ENCODE measurements around the gene IMMP1L.

The IMMP1L gene

GRCh38 chr11:31464436-31464835, 45.0 kb downstream of the IMMP1L start:
- no peak for DNase-seq

DNA sequence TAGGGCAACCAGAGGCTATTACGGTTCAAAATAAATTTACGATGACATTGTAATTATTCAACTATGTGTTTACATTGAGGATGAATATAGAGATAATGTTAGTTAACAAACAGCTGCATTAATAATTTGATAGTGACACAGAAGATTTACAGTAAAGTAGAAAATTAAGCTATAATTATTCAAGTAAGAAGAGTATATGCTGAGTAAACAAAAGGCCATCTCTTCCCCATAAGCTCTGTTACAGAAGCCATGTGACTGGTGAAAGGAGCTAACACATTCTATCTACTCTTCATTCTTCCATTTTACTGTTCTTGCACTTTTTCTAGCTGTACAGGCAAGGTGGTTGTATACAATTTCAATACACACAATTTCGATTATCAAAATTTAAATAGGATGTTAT, 54.2 kb downstream of the IMMP1L start:
- DNase-seq, result no peak

DNA sequence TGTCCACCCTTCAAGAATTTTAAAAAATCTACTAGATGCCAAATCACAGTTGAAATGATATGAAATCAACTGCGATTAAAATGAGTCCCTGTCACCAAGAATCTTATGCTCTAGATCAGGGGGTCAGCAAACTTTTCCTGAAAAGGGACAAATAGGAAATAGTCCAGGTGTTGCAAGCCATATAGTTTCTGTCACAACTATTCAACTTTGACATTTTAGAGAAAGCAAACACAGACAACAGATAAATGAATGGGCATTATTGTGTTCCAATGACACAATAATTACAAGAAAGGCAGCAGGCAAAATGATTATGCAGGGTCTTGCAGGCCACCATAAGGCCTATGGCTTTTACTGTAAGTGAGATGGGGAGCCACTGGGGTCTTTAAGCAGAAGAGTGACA, 58.6 kb downstream of the IMMP1L start:
- no peak for DNase-seq

GRCh38 chr11:31449040-31449439, 60.4 kb downstream of the IMMP1L start:
- DNase-seq, result no peak

DNA sequence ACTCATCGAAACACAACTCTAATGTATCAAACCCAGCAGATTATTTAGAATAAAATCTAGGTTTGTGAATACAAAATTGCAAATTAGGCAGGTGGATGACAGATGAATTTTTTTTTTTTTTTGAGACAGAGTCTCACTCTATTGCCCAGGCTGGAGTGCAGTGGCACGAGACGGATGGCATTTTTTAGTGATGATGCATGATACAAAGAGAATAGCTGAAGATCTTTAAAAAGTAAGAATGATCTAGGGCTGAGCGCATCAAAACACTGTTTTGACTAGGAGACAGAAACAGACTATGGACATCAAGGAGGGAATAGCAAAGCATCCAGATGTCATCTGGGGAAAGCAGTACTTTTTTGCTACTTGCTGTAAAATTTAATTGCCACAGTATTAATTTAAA, 63.8 kb downstream of the IMMP1L start:
- no peak for DNase-seq

DNA sequence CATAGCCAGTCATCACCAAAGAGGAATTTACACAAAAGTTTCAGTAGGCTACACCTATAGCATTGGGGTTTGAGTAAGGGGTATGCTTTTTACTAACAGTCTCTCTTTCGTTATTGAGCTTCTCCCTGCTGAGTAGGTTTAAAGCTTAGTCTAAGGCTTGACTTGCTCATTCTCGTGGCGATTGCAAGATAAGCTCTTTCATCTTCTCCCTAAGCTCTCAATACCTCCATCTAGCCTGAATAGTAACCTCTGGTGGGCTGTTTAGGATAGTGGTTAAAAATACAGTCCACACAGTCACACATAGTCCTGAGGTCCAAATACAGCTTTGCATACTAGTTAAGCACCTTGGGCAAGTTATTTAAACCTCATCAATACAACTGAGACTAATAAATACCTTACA, 65.6 kb downstream of the IMMP1L start:
- no peak for DNase-seq

GRCh38 chr11:31442086-31442485, 67.3 kb downstream of the IMMP1L start:
- peak; percentile 81 for DNase-seq

DNA sequence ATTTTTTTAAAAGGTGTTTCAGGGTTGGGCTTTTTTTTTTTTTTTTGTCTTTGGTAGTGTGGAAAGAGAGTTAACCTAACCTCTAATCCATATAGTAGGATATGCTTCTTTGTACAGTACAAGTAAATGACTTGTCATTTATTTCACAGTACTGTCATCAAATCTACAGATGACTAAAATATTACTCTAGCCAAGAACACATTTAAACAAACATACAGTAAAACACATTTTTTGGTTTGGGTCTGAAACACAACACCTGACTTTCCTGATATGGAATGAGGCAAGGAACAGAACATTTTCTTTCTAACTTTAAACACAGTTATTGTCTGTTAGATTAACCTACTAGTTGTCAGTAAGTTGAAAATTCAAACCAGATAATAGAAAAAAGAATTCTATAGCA, 68.1 kb downstream of the IMMP1L start:
- no peak for DNase-seq

DNA sequence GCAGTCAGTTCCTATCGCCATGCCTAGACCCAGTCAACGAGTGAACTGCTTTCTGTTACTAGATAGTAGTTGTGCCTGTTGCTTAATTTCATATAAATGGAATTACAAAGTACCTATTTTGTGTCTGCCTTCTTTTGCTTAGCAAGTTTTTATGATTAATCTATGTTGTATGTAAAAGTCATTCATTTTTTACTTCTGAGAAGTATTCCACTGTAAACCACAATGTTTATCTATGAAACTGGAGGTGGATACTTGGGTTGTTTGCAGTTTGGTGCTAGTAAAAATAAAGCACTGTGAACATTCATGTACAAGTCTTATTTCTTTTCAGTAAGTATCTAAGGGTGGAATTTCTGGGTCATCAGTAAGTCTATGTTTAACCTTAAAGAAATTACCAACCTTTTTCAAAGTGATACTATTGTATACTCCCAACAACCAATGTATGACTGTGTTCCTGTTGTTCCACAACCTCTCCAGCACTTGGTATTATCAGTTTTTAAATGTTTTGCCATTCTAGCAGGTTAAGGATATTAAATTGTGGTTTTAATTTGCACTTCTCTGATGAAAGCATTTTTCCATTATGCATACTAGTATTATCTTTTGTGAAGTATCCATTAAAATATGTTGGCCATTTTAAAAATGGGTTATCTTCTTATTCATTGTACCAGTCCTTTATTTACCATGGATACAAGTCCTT, 71.5 kb downstream of the IMMP1L start:
- no peak for DNase-seq

DNA sequence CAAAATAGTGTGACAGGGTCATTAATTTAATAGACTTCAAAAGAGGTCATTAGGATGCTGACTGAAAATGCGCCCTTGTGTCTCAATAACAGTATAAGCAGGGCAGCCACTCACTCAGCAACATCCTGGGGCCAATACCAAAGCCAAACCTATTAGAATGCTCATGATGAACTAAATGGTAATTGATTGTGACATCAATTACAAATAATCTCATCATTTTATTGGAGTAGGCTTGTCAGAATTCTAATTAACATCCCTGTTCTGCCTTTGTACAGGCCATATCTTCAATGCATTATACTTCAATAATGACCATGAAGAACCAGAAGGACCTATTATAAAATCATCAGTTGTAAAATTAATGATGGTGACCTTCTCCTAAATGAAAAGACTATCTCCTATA, 75.6 kb downstream of the IMMP1L start:
- DNase-seq, result no peak

DNA sequence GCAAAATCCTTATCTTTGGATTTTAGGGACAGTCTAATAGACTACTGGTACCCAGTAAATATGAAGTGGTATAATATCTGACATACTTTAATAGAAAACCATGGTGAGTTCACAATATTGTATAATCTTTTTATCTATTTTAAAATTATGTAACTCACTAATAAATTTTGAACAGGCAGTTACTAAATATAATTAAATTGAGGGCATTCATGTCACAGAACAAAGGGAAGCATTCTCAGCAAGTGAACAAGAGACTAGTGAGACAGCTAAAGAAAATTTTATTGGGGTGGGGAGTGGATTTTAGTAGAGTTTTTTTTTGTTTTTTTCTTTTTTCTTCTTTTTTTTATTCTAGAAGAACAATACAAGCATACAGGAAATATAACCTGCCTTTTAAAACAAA, 84.8 kb downstream of the IMMP1L start:
- no peak for DNase-seq

DNA sequence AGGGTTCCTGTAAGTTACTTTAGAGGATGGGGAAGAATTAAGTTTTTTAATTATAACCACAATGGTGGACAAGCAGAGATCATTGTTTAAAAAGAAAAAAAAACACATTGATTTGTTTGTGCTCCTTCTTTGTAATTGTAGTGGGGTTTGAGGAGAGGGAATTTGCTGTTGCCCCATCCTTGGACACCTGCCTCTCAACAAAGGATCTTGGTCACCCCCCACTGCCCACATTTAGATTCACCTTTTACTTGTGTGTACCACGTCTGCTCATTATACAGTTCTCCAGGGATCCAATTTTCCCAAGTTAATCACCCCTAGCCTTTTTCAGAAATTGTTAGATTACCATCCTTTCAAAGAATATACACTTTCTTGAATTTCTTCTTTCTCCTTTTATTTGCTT, 86.7 kb downstream of the IMMP1L start:
- no peak for DNase-seq

- DNase-seq, result no peak
Observed at GRCh38 chr11:31421820-31422219, 87.6 kb downstream of the IMMP1L start.

DNA sequence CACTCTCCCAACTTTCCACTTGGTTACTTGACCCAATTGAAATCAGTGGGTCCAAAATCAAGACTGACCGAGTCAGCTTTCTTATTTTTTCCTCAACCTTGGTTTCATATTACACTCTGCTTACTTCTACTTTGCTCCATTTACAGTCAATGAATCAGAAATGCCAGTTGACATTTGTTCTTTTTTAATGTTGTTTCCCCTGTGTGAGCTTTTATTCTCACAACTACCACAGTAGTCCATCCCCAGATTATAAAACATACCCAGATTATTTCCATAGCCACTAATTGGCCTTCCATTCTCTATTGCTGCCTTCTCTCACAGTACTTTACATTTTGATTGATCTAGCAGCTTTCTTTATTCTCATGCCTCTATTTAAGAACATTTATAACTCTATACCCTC, 89.8 kb downstream of the IMMP1L start:
- no peak for DNase-seq

DNA sequence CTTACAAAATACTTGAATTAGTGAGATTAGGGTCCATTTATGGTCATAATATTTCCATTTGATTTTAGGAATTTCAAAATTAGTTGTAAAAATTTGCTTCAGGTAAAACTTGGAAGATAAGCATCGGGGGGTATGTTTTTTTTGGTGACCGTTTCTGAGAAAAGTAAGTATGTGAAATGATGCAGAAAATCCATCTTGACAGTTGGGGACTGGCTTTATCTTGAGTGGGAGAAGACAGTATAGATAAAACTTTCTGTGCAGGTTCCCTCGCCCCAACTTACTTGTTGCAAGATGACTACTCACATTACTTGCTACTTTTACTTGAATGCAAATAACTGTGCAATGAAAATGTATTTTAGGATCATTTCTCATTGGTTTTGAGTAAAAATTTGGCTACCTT, 90.3 kb downstream of the IMMP1L start:
- DNase-seq, result no peak

GRCh38 chr11:31417816-31418215, 91.6 kb downstream of the IMMP1L start:
- no peak for DNase-seq

- peak; percentile 12 for DNase-seq
Observed at GRCh38 chr11:31417357-31417756, 92.1 kb downstream of the IMMP1L start.

DNA sequence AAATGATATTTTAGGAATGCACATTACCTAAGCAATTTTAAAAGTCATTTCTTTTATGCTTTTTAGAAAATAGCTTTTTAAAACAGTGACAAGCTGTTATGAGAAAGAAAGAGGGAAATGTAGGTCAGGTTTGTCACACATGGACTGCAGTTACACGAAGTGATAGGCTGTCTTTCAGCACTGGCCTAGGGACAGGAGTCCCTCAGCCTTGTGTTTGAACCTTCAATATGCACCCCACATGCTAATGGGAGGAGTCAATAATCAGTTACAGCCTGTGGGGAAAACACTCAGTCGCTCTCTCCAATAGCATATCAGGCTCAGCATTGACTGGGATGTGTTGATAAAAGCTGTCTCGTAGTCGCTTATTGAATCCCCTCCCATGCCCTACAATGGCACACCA, 94.0 kb downstream of the IMMP1L start:
- no peak for DNase-seq

DNA sequence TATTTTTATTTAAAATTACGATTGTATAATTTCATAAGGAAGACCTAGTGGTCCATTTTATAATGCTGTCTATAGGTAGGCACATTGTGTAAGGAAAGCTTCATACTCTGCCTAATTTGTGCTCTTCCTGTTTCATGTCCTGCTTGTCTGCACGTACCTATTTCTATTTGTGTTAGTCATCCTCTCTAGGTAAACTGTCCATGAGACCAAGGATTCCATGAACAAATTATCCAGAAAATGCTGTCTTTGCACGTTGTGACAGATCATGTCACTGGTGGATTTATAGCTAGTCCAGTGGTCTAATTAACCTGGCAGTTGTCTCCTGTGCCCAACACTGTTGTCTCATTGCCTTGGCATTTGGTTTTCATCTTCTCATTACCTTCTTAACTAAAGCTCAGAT, 95.1 kb downstream of the IMMP1L start:
- DNase-seq, result no peak

GRCh38 chr11:31412946-31413345, 96.5 kb downstream of the IMMP1L start:
- no peak for DNase-seq

DNA sequence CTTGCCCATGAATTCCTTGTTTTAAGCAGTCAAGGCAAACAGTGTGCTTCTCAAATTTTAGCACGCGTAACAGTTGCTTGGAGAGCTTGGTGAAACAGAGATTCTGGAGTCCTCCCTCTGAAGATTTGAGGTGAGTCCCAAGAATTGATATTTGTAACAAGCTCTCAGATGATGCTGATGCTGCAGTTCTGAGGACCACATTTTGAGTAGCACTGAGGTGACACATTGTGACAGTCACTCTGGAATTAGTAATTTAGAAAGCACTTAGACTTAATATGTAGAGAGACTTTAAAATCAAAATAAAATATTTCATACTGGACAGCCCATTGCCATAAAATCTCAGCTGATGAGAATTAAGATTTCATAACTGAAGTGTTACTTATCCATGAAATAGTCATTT, 101.2 kb downstream of the IMMP1L start:
- no peak for DNase-seq

DNA sequence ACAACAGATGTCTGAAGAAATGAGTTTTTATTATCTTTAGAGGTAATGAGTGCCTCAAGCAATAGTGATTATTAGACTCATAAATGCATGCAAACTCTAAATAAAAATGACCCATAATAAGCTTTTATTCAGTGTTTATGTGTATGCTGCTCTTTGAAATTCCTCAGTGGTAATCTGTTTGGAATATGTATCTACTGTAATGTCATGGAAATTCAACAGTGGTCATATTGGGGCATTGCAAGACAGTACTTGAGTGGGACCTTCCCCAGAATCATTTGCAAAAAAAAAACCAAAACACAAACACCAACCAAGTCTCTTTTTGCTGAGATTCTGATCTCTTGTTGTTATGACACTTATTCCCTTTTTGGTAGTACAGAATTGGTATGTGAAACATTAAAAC, 104.8 kb downstream of the IMMP1L start:
- DNase-seq, result no peak

DNA sequence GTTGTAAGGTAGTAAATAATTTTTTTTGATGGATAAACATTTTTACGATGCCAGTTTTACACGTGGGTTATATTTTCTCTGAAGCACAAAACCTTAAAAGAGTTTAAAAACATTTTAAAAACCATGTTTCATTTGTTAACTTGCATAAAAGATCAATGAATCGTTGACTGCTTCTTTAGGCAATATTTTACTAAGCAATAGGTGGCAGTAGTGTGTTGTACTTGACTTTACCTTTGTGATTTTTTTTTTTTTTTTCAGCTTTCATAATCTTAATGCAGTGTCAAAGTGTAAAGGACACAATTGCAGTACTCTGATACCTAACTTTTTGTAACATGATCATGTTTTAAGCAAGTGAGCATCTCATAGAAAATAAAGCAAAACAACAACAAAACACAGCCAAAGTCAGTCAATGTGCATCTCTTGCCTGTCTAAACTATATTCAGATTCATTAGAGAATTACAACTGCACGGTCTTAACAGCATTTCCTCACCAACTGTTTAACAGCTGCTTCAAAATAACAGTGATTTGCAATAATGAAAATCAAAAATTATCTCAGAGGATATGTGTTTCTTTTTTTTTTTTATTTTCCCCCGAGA, 112.1 kb downstream of the IMMP1L start:
- DNase-seq, result peak; percentile 49

DNA sequence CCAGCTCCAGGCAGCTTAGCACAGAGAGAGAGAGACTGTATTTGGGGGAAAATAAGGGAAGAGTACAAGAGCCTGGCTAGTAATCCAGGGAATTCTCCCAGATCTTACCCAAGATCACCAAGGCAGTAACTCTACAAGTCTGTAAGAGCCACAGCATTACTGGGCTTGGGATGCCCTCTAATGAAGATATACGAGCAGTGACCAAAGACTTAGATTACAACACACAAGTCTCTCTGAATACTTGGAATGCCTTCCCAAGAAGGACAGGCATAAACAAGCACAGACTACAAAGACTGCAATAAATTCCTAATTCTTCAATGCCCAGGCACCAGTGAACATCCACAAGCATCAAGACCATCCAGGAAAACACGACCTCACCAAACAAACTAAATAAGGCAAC, 122.0 kb downstream of the IMMP1L start:
- no peak for DNase-seq

DNA sequence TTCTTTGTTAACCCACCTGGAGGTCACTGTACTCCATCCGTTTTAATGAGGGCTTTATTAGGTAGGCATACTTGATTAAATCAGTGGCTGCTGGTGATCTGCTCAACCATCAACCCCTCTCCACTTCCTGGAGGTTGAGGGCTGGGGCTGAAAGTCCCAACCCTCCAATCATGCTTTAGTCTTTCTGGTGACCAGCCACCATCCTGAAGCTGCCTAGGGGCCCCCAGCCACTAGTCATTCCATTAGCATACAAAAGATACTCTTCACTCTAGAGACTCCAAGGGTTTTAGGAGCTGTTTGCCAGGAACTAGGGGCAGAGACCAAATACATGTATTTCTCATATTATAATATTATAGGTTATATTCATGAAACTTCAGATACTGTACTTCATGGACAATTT, 126.3 kb downstream of the IMMP1L start:
- DNase-seq, result no peak

All from NCI-H2227 treated with DMSO at 0.1 percent for 48 hours (cell line).